Endodermal cell (in vitro differentiated cells): ENCODE results near the gene DNM3. TPM values are rescaled to one million over a fixed set of nuclear protein-coding genes. Genes with fewer than 3 reads are reported as not detected.

Experiments used
- DNase-seq: peaks from one replicate; pipeline ENCODE4 v3.0.0-alpha.2; 2017
- H3K27ac ChIP-seq: 2 replicates; pipeline ENCODE4 v1.5.1; 2013; ENCODE audit warnings: mild to moderate bottlenecking, low read depth, low read length, moderate library complexity
- H3K27me3 ChIP-seq: 2 replicates; pipeline ENCODE4 v1.6.1; 2013; ENCODE audit warnings: mild to moderate bottlenecking, low read length, moderate library complexity; ENCODE audit not compliant: insufficient read depth, control insufficient read depth, poor library complexity, severe bottlenecking
- H3K36me3 ChIP-seq: 2 replicates; pipeline ENCODE4 v1.7.0; 2013; ENCODE audit warnings: mild to moderate bottlenecking, low read length, moderate library complexity; ENCODE audit not compliant: control insufficient read depth, insufficient read depth
- H3K4me1 ChIP-seq: one replicate; pipeline ENCODE4 v1.7.0; 2013; ENCODE audit warnings: low read length; ENCODE audit not compliant: control insufficient read depth, insufficient read depth
- H3K4me3 ChIP-seq: 2 replicates; pipeline ENCODE4 v1.5.1; 2013; ENCODE audit warnings: mild to moderate bottlenecking, low read length, moderate library complexity
- H3K9ac ChIP-seq: 2 replicates; pipeline ENCODE4 v1.6.1; 2013; ENCODE audit warnings: mild to moderate bottlenecking, low read length, moderate library complexity; ENCODE audit not compliant: poor library complexity, severe bottlenecking; ENCODE audit errors: extremely low read depth
- H3K9me3 ChIP-seq: 2 replicates; pipeline ENCODE4 v1.6.1; 2013; ENCODE audit warnings: mild to moderate bottlenecking, low read length, moderate library complexity; ENCODE audit not compliant: control insufficient read depth
- H3K27ac Mint-ChIP-seq: 2 replicates; pipeline ENCODE4 v1.8.0; 2020; ENCODE audit warnings: mixed read lengths
- H3K27me3 Mint-ChIP-seq: 2 replicates; pipeline ENCODE4 v1.8.0; 2021; ENCODE audit warnings: mild to moderate bottlenecking, mixed read lengths; ENCODE audit not compliant: insufficient read depth
- H3K36me3 Mint-ChIP-seq: 2 replicates; pipeline ENCODE4 v1.8.0; 2020; ENCODE audit warnings: low read depth, mixed read lengths
- H3K4me1 Mint-ChIP-seq: 2 replicates; pipeline ENCODE4 v1.8.0; 2020; ENCODE audit warnings: mixed read lengths
- H3K4me3 Mint-ChIP-seq: 2 replicates; pipeline ENCODE4 v1.8.0; 2020; ENCODE audit warnings: mild to moderate bottlenecking, moderate library complexity, mixed read lengths
- H3K9me3 Mint-ChIP-seq: 2 replicates; pipeline ENCODE4 v1.8.0; 2020; ENCODE audit warnings: mild to moderate bottlenecking, mixed read lengths
- whole genome bisulfite sequencing, 2 experiments: methylation state at CpG; one replicate each; pipeline versions ENCODE4 v1.1.5 to v1.1.7; 2013; ENCODE audit warnings: missing lambda C conversion rate in 2 of 2, mixed read lengths in 1 of 2; ENCODE audit not compliant: insufficient coverage in 1 of 2, insufficient read length in 1 of 2; 5-methylcytosine and 5-hydroxymethylcytosine counted together
- total RNA-seq, 2 donors: library from RNA; stranded (reverse); fragmentation: NEBNext Ultra II Directional in 1 of 2; extraction: Animal tissue kit (Norgen Biotek cat#: 25700) in 1 of 2; gene quantifications; 2 replicates in 1 of 2; 3 replicates in 1 of 2; pipeline ENCODE4 v1.2.1, GENCODE V29; 2021
- TF ChIP-seq, protein P1 (sequence below): fragments of 200-600 bp; sonication (generic); conservative IDR thresholded peaks from 2 replicates; pipeline ENCODE4 v1.5.0; 2021; ENCODE audit warnings: antibody characterized with exemption, mild to moderate bottlenecking

Gene DNM3
- total RNA-seq, 2 donors from 2014 or later: 0.53 to 1.8 TPM

DNA sequence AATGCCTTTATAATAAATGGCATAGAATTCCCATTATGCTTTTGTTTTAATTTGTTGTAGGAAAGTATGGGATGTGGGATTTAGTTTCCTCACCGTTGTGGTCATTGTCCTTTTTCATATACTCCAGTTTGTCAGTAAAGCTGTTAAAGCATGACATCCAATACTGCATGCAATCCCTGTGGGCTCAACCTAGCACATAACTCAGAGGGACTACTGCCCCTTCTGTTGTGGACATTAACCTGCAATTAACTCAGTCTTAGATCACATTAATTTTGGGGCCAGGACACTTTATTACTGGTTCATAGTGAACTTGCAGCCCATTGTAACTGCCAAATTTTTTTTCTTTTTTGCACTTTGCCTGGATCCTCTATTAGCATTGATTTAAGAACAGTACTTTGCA, 112.5 kb downstream of the DNM3 start:
- Mint-ChIP-seq H3K36me3 (peaks cover 3% of the 10 kb centered on the region), H3K4me1 (no peaks in the 10 kb centered on the region), H3K27me3 (no peaks in the 10 kb centered on the region), H3K9me3 (peaks cover 10% of the 10 kb centered on the region), H3K4me3 (no peak overlapping the region), H3K27ac (no peak overlapping the region)
- no peak for DNase-seq
- Histone ChIP-seq H3K9me3 (peaks cover 11% of the 10 kb centered on the region), H3K9ac (no peak overlapping the region), H3K27me3 (no peaks in the 10 kb centered on the region), H3K27ac (no peak overlapping the region), H3K4me3 (no peak overlapping the region), H3K4me1 (no peaks in the 10 kb centered on the region), H3K36me3 (no peaks in the 10 kb centered on the region)
- TF ChIP-seq, protein P1, sequence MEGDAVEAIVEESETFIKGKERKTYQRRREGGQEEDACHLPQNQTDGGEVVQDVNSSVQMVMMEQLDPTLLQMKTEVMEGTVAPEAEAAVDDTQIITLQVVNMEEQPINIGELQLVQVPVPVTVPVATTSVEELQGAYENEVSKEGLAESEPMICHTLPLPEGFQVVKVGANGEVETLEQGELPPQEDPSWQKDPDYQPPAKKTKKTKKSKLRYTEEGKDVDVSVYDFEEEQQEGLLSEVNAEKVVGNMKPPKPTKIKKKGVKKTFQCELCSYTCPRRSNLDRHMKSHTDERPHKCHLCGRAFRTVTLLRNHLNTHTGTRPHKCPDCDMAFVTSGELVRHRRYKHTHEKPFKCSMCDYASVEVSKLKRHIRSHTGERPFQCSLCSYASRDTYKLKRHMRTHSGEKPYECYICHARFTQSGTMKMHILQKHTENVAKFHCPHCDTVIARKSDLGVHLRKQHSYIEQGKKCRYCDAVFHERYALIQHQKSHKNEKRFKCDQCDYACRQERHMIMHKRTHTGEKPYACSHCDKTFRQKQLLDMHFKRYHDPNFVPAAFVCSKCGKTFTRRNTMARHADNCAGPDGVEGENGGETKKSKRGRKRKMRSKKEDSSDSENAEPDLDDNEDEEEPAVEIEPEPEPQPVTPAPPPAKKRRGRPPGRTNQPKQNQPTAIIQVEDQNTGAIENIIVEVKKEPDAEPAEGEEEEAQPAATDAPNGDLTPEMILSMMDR: no peak
- WGBS, 2 experiments: 100% methylated on average over 1 of the region's 1 CpG; no CpG with 5 or more reads in 1 of the 2 experiments

DNA sequence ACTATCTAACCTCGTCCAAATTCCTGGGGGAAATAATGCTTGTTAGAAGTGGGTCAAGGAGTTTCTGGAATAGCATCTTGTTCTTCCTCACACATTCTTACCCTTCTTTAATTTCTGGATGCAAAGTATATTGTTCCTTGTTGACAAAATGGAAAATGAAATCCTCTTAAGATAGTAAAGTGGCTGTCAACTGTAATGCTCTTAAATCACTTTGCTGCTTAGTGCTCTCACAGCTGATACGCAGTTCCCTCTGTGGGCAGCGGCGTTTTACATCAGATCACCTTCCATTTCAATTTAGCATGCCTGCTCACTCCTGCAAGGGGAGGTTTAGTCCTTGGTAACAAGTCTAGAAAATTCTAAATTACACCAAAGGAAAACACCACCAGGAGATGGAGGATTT, 113.1 kb downstream of the DNM3 start:
- no peak overlapping the region for H3K9ac ChIP-seq
- H3K4me3 ChIP-seq: no peak overlapping the region
- Mint-ChIP-seq H3K27me3 (no peaks in the 10 kb centered on the region), H3K27ac (no peak overlapping the region), H3K36me3 (peaks cover 3% of the 10 kb centered on the region), H3K4me3 (no peak overlapping the region), H3K4me1 (no peaks in the 10 kb centered on the region), H3K9me3 (peaks cover 7% of the 10 kb centered on the region)
- peaks cover 9% of the 10 kb centered on the region for H3K9me3 ChIP-seq
- TF ChIP-seq, protein P1: no peak
- no peaks in the 10 kb centered on the region for H3K36me3 ChIP-seq
- no peaks in the 10 kb centered on the region for H3K27me3 ChIP-seq
- 92 to 100% methylated on average over 1 to 4 of the region's 4 CpGs for WGBS, 2 experiments
- H3K27ac ChIP-seq: no peak overlapping the region
- no peak for DNase-seq
- no peaks in the 10 kb centered on the region for H3K4me1 ChIP-seq

DNA sequence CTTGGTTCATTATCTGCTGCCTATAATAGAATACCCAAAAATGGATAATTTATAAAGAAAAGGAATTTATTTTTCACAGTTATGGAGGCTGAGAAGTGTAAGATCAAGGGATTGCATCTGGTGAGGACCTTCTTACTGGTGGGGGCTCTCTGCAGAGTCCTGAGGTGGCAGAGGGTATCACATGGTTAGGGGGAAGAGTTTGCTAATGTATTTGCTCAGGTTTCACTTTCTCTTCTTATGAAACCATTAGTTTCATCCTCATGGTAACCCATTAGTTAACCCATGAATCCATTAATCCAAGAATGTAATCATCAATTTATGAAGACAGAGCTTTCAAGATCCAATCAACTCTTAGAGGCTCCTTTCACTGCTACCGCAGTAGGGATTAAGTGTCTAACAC, 120.6 kb downstream of the DNM3 start:
- TF ChIP-seq, protein P1: no peak

More for the DNA sequence above, 120.6 kb downstream of the DNM3 start:
- DNase-seq: no peak
- Mint-ChIP-seq H3K27ac (no peak overlapping the region), H3K36me3 (no peaks in the 10 kb centered on the region), H3K4me1 (peaks cover 5% of the 10 kb centered on the region), H3K4me3 (no peak overlapping the region), H3K9me3 (peaks cover 16% of the 10 kb centered on the region), H3K27me3 (no peaks in the 10 kb centered on the region)
- no peaks in the 10 kb centered on the region for H3K4me1 ChIP-seq
- peaks cover 46% of the 10 kb centered on the region for H3K9me3 ChIP-seq
- WGBS, 2 experiments: 100% methylated on average over 1 of the region's 1 CpG
- no peak overlapping the region for H3K9ac ChIP-seq
- no peaks in the 10 kb centered on the region for H3K36me3 ChIP-seq
- H3K4me3 ChIP-seq: no peak overlapping the region
- no peak overlapping the region for H3K27ac ChIP-seq
- no peaks in the 10 kb centered on the region for H3K27me3 ChIP-seq
